Neural crest cell (in vitro differentiated cells): ENCODE results near the gene FUT3. TPM values are rescaled to one million over a fixed set of nuclear protein-coding genes. Genes with fewer than 3 reads are reported as not detected.
"Not testable (repeated sequence)": the region's sequence is repeated elsewhere in the genome, so short reads cannot be mapped to it uniquely, and the experiment has no call there.

Experiments
- DNase-seq: peaks from one replicate; pipeline ENCODE4 v3.0.0; 2021; ENCODE audit warnings: low read depth, mixed read lengths, low spot score
- H3K27ac Mint-ChIP-seq: one replicate; pipeline ENCODE4 v1.8.0; 2021; ENCODE audit warnings: mild to moderate bottlenecking, mixed read lengths; ENCODE audit not compliant: unreplicated experiment
- H3K27me3 Mint-ChIP-seq: 2 replicates; pipeline ENCODE4 v1.8.0; 2021; ENCODE audit warnings: low read depth, mild to moderate bottlenecking, mixed read lengths
- H3K36me3 Mint-ChIP-seq: 2 replicates; pipeline ENCODE4 v1.8.0; 2021; ENCODE audit warnings: low read depth, mild to moderate bottlenecking, mixed read lengths
- H3K4me1 Mint-ChIP-seq: 2 replicates; pipeline ENCODE4 v1.8.0; 2021; ENCODE audit warnings: mixed read lengths
- H3K4me3 Mint-ChIP-seq: one replicate; pipeline ENCODE4 v1.8.0; 2021; ENCODE audit warnings: mild to moderate bottlenecking, mixed read lengths
- H3K9me3 Mint-ChIP-seq: 2 replicates; pipeline ENCODE4 v1.8.0; 2021; ENCODE audit warnings: mixed read lengths
- CTCF ChIP-seq: fragments of 200-600 bp; sonication (generic); conservative IDR thresholded peaks from 2 replicates; pipeline ENCODE4 v1.5.0; 2021; ENCODE audit warnings: antibody characterized with exemption, mild to moderate bottlenecking
- total RNA-seq: library from RNA; stranded (reverse); gene quantifications from 2 replicates; pipeline ENCODE4 v1.2.1, GENCODE V29; 2021

Gene FUT3
- total RNA-seq, 1 donor from 2014 or later, result not detected

GRCh38 chr19:5889288-5889971, 38.2 kb upstream of the FUT3 start:
- H3K4me1 Mint-ChIP-seq, result peaks cover 5% of the 10 kb centered on the region
- TF ChIP-seq CTCF, result no peak
- no peaks in the 10 kb centered on the region for H3K9me3 Mint-ChIP-seq
- peaks cover 26% of the 10 kb centered on the region for H3K27me3 Mint-ChIP-seq
- DNase-seq, result no peak
- peak overlapping the region; percentile 34 for H3K4me3 Mint-ChIP-seq
- H3K36me3 Mint-ChIP-seq, result no peaks in the 10 kb centered on the region
- H3K27ac Mint-ChIP-seq, result no peak overlapping the region

GRCh38 chr19:5884065-5884811, 33.0 kb upstream of the FUT3 start:
- H3K9me3 Mint-ChIP-seq, H3K27ac Mint-ChIP-seq, DNase-seq, H3K36me3 Mint-ChIP-seq, H3K4me3 Mint-ChIP-seq, H3K4me1 Mint-ChIP-seq: not testable (repeated sequence)
- H3K27me3 Mint-ChIP-seq, result peaks cover 19% of the 10 kb centered on the region

- DNase-seq, H3K9me3 Mint-ChIP-seq, H3K27ac Mint-ChIP-seq, H3K36me3 Mint-ChIP-seq, H3K4me3 Mint-ChIP-seq, H3K4me1 Mint-ChIP-seq: not testable (repeated sequence)
- H3K27me3 Mint-ChIP-seq, result peaks cover 17% of the 10 kb centered on the region
Observed at GRCh38 chr19:5883157-5883873, 32.1 kb upstream of the FUT3 start.

- no peak for TF ChIP-seq CTCF
- Mint-ChIP-seq H3K4me1 (peaks cover 13% of the 10 kb centered on the region), H3K27me3 (peaks cover 20% of the 10 kb centered on the region), H3K9me3 (no peaks in the 10 kb centered on the region), H3K4me3 (no peak overlapping the region), H3K27ac (no peak overlapping the region), H3K36me3 (no peaks in the 10 kb centered on the region)
- DNase-seq, result no peak
Observed at GRCh38 chr19:5882421-5882968, 31.2 kb upstream of the FUT3 start.

- Mint-ChIP-seq H3K27ac (no peak overlapping the region), H3K4me3 (no peak overlapping the region), H3K27me3 (peaks cover 20% of the 10 kb centered on the region), H3K9me3 (no peaks in the 10 kb centered on the region), H3K36me3 (no peaks in the 10 kb centered on the region), H3K4me1 (peaks cover 13% of the 10 kb centered on the region)
- DNase-seq, result no peak
- no peak for TF ChIP-seq CTCF
Observed at GRCh38 chr19:5881543-5882299, 30.5 kb upstream of the FUT3 start.

GRCh38 chr19:5880604-5881078, 29.4 kb upstream of the FUT3 start:
- TF ChIP-seq CTCF, result no peak
- Mint-ChIP-seq H3K9me3 (no peaks in the 10 kb centered on the region), H3K27ac (no peak overlapping the region), H3K36me3 (no peaks in the 10 kb centered on the region), H3K27me3 (peaks cover 20% of the 10 kb centered on the region), H3K4me3 (no peak overlapping the region), H3K4me1 (peaks cover 13% of the 10 kb centered on the region)
- no peak for DNase-seq
